ENCODE results near the gene FRMD8. TPM values are rescaled to one million over a fixed set of nuclear protein-coding genes. Genes with fewer than 3 reads are reported as not detected.
A peak's percentile ranks its signal among the peaks of the same experiment; 100 is the strongest.

FRMD8 gene
- total RNA-seq, 6 donors from 2014 or later: 31.4 to 77.5 (median 45.8) TPM

- DNase-seq: peak in 1 of 2 donors; percentile 49
- 79 to 87% methylated on average over 9 to 11 of the region's 11 CpGs for whole genome bisulfite sequencing, 2 donors
- TF ChIP-seq POLR2A (IDR thresholded peaks at IDR 0.05) (no peak), EP300 (IDR thresholded peaks at IDR 0.05) (no peak), CTCF (IDR thresholded peaks at IDR 0.05) (no peak), POLR2AphosphoS5 (IDR thresholded peaks at IDR 0.05) (no peak)
- Histone ChIP-seq H3K27me3 (no peaks in the 10 kb centered on the region), H3K4me3 (no peak overlapping the region), H3K4me1 (peaks cover 31 to 43% (median 34%) of the 10 kb centered on the region in 4 donors), H3K36me3 (peaks cover 0 to 33% (median 20%) of the 10 kb centered on the region in 4 donors), H3K9me3 (no peaks in the 10 kb centered on the region), H3K27ac (no peak overlapping the region)
- no peak for ATAC-seq (ENCODE audit: low FRiP score in 2 of 2)
Observed at GRCh38 chr11:65414776-65415498, 28.5 kb downstream of the FRMD8 start.

GRCh38 chr11:65415499-65416340 lies 29.3 kb downstream of the FRMD8 start:
- Histone ChIP-seq H3K27me3 (no peaks in the 10 kb centered on the region), H3K27ac (peak overlapping the region in 3 of 4 donors; percentile 97 to 100 (median 100)), H3K4me3 (peak overlapping the region in 3 of 4 donors; percentile 33 to 79 (median 66)), H3K9me3 (no peaks in the 10 kb centered on the region), H3K36me3 (peaks cover 0 to 28% (median 17%) of the 10 kb centered on the region in 4 donors), H3K4me1 (peaks cover 38 to 51% (median 41%) of the 10 kb centered on the region in 4 donors)
- ATAC-seq (ENCODE audit: low FRiP score in 2 of 2) (no peak), DNase-seq (peak in 1 of 2 donors; percentile 49)
- TF ChIP-seq POLR2AphosphoS5 (IDR thresholded peaks at IDR 0.05): no peak
- WGBS, 2 donors: 68 to 71% methylated on average over 9 of the region's 11 CpGs

- ATAC-seq (ENCODE audit: low FRiP score in 2 of 2): peak; percentile 63 to 70
- Histone ChIP-seq H3K27ac (peak overlapping the region; percentile 97 to 100 (median 100)), H3K4me3 (peak overlapping the region in 3 of 4 donors; percentile 33 to 79 (median 66))
Observed at GRCh38 chr11:65416341-65416824, 29.9 kb downstream of the FRMD8 start.

GRCh38 chr11:65416841-65417701 lies 30.6 kb downstream of the FRMD8 start:
- Histone ChIP-seq H3K27me3 (no peaks in the 10 kb centered on the region), H3K4me1 (peaks cover 39 to 62% (median 46%) of the 10 kb centered on the region in 4 donors), H3K4me3 (peak overlapping the region in 3 of 4 donors; percentile 33 to 79 (median 66)), H3K36me3 (peaks cover 0 to 14% (median 6%) of the 10 kb centered on the region in 4 donors), H3K9me3 (no peaks in the 10 kb centered on the region), H3K27ac (peak overlapping the region; percentile 97 to 100 (median 100))
- DNase-seq: peak in 1 of 2 donors; percentile 71
- 13 to 25% methylated on average over 8 to 14 of the region's 14 CpGs for WGBS, 2 donors
- no peak for ATAC-seq (ENCODE audit: low FRiP score in 2 of 2)
- TF ChIP-seq CTCF (IDR thresholded peaks at IDR 0.05) (no peak), POLR2A (IDR thresholded peaks at IDR 0.05) (peak in 1 of 4 donors; percentile 18)

More at GRCh38 chr11:65416341-65416824, 29.9 kb downstream of the FRMD8 start:
- WGBS, 2 donors: 11 to 20% methylated on average over 1 to 3 of the region's 18 CpGs
- Histone ChIP-seq H3K9me3 (no peaks in the 10 kb centered on the region), H3K27me3 (no peaks in the 10 kb centered on the region), H3K36me3 (peaks cover 0 to 21% (median 10%) of the 10 kb centered on the region in 4 donors), H3K4me1 (peaks cover 39 to 57% (median 45%) of the 10 kb centered on the region in 4 donors)
- peak in 1 of 4 donors; percentile 39 for TF ChIP-seq POLR2A (IDR thresholded peaks at IDR 0.05)
- peak; percentile 96 to 100 (median 100) for TF ChIP-seq CTCF (IDR thresholded peaks at IDR 0.05)
- peak; percentile 76 to 84 for TF ChIP-seq POLR2AphosphoS5 (IDR thresholded peaks at IDR 0.05)
- peak in 2 of 4 donors; percentile 6 to 46 for TF ChIP-seq EP300 (IDR thresholded peaks at IDR 0.05)
- peak; percentile 96 to 99 for DNase-seq
